NCI-H2196 treated with DMSO at 0.1 percent for 48 hours (cell line): ENCODE results near the gene IMPACT.

Experiments used
- DNase-seq: peaks from one replicate; lab custom pipeline; 2025; ENCODE audit not compliant: unreplicated experiment; lab: John Stamatoyannopoulos, UW

IMPACT gene

DNA sequence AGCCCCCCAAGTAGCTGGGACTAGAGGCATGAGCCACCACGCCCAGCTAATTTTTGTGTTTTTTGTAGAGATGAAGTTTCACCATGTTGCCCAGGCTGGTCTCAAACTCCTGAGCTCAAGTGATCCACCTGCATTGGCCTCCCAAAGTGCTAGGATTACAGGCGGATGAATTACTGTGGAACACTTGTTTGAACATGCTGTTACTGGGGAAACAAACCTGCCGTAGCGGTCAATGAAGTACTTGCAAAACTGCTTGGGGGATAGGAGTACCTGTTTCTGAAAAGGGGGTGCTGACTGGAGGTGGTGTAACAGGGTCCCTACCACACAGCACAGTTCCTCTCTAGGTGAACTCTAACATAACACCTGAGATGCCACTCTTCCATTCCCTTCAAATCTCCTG, 5.9 kb upstream of the IMPACT start:
- DNase-seq: no peak

DNA sequence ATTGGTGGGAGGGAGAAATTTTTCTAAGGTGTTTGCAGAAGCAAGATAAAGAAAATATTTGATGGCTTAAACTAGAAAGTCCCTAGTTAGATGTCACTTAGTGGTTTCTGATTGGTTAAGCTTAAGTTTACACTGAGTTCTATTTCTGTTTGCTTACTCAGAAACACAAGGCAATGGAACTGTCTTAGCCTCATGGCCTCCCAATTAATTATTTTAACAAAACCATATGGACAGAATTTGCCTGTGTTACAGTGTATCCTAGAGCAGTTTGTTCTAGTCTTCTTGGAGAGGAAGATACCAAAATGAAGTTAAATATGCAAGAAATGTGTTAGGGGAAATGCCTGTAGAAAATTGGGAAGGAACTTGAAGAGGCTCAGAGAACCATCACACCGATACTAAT, 4.6 kb upstream of the IMPACT start:
- DNase-seq: no peak

DNA sequence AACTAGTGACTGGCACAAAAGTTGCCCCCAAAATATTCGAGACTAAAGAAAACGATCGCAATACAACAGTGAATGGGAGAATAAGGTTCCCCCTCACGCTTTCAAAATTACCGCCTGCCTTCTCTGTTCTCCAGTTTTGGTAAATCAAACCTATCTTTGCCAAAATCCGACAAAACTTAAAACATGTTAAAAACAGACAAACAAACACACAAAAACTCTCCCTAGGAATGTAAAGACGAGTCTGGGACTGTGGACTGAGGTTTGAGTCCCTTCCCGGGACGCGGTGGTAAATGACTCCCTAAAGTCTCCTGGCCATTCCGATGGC, 435 bp upstream of the IMPACT start:
- no peak for DNase-seq

DNA sequence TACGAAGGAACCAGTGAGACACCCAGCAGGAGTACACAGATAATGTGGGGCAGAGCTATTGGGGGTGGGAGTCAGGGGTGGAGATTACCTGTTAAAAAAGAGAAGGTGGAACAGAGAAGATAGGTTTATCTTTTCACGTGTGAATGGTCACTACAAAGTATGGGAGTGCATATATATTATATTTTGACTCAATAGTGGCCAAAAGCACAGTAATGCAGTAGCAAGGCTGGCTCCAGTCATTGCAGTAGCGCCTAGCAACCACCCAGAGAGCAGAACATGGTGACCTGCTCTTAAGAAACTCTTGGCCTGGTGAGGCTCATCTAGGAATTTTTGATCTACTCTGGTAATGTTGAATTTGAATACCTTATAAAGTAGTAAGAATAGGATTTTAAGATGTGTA, 1.0 kb downstream of the IMPACT start:
- no peak for DNase-seq

DNA sequence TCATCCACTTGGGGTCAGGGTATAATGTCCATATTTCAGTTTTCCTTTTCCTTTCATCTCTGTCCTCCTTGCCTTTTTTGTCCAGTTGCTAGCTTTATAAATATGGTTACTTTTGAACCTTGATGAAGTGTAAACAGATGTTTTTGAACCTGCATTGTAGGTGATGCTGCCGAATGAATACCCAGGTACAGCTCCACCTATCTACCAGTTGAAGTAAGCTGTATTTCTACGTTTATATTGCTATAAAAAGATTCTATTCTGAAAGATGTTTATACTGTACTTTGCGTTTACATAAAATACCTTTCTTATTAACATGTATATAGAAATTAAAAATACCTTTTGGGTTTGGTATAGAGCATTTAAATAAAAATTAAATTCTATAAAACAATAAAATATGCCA, 2.2 kb downstream of the IMPACT start:
- DNase-seq: no peak

DNA sequence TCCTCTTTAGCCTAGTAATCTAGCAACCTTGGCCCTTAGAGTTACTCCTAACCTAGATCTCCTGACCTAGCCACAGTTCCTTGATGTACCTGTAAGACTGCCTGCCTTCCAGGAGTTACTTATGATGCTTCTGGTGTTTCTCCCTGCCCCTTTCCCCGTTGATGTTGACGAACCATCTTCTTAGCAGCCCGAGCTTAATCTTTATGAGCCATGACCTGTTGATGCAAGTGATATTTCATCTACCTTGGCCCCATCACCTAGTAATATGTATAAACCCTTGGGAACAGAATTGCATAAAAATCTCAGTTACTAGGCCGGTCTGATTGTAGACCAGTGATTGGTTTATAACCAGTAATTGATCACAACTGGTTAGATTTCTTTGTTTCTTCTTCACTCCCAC, 2.7 kb downstream of the IMPACT start:
- DNase-seq: no peak

DNA sequence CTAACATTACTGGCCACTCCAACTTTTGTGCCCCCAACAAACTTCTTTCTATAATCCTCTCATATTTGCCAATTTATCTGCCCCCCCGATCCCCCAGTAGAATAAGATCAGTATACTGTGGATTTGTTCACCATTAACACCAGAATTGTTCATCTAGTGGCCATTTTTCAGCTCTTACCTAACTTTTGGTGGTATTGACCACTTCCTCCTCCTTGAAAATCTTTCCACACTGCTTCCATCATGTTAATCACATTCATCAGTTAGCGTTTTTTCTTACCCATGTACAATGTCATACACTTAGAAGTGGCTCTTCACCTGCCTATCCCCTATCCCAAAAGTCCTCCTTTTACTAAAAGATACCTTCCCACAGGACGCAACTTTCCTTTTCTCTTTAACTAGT, 6.1 kb downstream of the IMPACT start:
- DNase-seq: no peak

DNA sequence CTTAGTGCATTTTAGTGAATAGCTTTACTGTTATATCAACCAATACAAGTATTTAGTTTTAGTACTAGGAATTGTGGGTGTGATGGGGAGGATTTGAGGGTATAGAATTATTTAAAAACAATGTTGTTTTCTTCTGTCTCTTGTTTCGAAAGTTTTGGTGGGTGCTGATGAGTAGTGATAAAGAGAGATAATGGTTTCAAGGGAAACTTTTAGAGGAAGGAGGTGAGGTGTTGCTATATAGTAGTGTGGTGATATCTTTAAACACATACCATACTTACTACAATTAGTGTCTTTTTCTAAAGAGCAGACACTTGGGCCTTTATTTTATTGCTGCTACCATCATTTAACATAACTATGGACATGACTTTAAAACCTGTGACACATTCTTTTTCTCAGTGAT, 10.5 kb downstream of the IMPACT start:
- DNase-seq: no peak

DNA sequence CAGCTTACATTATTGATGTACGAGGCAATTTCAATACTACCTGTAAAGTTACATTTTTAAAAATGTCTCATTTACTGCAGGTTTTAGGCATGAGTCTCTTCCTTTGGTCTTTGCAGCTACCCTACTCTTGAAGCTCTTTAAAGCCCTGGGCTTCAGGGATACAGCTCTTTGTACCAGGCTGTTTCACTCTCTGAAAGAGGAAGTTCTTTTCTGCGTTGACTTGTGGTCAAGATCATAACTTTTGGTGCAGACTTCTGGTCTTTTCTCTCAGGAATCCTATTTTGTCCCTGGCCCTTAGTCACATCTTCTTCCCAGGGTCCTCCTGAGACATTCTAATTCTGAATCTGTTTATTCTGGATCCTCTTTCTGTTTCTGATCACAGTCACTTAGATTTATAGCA, 17.4 kb downstream of the IMPACT start:
- no peak for DNase-seq

DNA sequence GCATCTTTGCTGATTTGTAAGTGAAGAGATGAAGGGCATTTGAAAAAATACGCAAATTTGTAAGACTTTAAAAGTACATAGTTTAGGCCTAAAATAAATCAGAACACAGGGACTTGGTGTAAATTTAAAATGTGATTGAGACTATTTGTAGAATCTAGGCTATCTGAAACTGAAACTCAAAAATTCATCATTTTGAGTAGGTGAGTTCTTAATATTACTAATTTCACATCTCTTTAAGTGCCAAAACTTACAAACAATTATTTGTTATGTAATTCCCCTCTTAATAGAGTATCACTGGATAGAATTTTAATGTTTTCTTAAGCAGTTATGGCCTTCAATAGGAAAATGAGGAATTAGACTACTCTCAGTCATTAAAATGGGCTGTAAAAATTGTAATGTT, 20.0 kb downstream of the IMPACT start:
- no peak for DNase-seq

DNA sequence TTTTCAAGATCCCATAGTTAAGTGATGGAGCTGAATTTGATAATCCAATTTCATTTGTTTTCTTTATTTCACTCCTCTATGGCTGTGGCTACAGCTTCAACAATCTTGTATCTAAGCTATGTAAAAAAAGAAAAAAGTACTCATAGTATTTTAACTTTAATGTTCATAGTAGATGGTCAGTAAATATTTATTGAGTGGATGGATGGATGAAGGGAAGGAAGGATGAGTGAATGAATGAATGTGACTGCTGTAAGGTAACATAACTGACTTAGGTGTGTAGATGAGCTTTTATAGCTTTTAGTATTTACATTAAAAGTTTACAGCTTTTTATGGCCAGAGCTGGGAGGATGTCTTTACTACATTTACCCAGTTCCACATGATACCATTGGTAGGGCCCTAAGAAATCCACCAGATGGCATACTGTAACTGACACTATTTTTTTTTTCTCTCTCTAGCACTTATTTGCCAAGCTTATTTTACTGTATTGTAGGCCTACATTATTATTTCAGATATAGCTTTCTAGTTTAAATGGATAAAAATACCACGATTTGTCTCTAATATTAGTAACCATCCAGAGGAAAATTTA, 20.6 kb downstream of the IMPACT start:
- DNase-seq: no peak

DNA sequence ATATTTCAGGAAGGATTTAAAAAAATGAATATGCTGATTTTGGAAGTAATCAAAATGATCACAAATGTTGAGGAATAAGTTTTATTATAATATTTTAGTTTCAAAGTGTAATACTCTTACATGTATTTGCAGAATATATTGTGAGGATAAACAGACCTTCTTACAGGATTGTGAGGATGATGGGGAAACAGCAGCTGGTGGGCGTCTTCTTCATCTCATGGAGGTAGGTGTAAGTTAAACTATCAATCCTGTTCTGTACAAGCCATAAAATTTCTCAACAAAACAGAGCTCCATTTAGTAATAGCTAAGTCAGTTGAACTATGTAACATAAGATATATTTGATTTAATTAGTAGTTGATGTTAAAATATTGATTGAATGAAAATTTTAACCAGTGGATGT, 21.5 kb downstream of the IMPACT start:
- no peak for DNase-seq

DNA sequence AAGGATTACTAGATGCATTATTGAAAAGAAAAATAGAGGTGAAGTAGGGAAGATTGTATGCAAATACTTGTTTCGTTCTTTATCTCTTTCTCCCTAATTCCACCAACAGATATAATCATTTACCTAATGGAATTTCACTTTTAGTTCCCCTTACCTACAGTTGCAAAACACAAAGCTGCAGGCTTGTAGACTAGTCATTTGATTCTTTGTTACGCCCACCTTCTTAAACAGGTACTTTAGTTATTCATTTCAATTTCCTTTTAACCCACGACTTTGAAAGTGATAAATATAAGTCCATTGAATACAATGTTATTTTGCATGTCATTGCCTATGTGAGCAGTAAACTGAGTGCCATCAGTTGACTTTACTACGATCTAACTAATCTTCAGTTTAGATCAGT, 30.1 kb downstream of the IMPACT start:
- no peak for DNase-seq

DNA sequence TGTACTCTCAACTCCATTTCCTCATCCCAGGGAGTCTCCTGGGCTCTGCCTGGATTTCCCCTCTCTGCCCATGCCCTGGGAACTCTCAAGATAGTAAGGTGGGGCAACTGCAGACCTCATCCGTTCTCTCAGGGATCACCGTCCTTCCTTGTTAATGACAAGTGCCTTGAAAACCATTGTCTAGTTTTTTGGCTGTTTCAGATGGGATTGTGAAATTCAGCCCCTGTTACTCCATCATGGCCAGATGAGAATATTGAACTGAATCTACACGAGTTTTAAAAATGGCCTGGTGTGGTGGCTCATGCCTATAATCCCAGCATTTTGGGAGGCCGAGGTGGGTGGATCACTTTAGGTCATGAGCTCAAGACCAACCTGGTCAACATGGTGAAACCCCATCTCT, 33.3 kb downstream of the IMPACT start:
- DNase-seq: no peak

DNA sequence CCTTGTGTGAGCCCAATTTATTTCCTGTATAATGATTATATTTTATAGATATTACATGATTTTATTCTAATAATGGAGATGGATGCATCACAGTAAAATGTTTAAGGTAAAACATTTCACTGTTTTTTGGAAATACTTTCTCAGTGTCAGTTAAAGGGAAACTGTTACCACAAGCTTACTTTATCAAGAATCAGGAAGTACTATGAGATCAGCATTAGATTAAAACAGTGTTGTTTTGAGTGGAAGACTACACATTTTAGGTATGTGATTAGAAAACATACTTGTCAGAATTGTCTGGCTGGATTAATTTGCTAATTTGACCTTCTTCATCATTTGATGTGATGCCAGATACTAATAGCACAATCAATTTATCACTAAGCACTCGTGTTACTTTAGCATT, 33.9 kb downstream of the IMPACT start, which contains the start of gene HRH4:
Gene HRH4, plus strand, starts transcription at position 250 of the 400 bp plus-strand sequence. Its CDS starts 92 bp downstream, at position 342.
- DNase-seq: no peak

DNA sequence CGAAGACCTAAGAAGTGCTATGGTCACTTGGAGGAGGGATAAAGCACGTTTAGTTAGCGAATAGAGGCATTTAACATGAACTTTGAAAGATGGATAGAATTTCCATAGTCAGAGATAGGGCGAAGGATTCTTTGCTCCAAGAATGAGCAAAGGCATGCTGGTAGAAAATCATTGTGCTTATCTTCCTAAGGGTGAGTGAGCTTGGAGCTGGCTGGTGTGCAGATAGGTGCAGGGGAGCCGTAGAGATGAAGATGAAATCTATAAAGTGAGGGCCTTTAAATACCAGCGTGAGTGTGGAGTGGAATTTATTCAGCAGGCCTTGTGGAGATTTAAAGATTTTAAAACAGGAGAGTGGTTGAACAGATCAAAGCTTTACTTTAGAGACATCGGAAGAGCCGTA, 35.5 kb downstream of the IMPACT start:
- DNase-seq: no peak

DNA sequence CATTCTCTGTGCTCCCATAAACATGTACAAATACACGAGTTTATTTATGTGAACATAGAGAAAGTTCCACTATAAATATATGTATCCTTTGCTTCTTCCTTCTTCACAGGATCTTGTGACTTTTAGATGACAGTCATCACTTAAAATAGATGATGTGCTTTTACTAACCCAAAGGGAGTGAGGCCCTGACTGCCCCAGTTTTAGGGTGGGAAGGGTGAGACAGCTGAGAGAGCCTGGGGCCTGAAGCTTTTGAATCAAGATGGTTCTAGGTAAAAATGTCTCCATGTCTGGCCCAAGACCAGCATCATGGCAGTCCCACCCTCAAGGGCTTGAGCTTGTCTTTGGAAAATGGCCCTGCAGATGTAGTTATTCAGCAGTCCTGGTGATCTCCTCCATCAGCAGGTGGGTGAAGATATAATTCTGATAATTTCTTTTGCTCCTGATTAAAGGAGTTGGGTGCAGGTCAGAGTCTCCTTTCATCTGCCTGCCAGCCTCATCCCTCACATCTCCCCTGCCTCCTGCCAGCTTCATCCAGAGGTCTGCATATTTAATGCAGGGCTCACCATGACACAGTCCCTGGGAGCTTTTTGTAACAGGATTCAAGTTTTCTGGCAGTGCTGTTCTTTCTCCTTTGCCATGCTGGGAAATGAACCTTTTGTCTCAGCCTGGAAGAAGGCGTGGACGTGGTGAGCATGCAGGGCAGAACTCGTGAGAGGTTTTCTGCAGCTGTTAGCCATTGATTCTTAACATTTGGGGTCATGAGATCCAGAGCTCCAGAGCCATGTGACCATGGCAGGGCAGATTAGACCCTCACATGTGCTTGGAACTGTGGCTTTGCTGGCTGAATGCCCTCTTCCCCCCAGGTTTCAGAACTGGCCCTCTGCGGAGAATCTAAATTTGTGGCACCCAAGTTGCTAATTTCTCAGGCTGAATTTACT, 36.6 kb downstream of the IMPACT start:
- DNase-seq: no peak

DNA sequence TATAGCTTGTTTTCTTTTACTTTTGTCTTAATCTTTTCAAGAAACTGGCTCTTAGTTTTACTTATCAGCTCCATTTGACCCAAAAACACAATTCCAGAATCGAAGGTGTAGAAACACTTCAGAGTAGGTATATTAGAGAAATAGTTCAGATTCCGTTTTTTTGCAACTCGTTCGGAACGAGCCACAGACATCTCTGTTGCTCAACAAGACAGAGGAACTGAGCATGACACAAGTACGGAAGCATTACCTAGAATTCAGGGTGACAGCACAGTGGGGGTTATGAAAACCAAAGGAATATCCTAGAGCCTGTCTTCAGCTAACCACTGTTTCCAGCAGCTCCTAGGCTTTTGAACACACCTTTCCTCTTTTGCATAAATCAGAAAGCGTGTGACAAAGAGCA, 39.0 kb downstream of the IMPACT start:
- no peak for DNase-seq

DNA sequence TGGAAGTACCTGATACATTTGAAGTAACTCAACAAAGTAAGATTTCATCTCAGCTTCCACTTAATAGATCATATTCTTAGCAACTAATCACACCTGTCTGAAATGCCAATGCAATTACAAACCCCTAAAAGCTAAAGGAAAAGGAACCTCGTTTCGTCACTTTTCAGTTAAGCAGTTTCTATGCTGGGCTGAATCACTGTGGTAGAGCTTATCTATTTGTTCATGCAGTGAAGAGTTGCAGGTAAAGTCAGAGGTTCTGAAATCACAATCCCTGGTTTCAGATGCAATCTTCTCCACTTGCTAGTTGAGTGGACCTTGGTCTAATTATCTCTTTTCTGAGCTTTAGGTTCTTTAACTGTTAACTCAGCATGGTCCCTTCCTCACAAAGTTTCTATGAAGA, 40.3 kb downstream of the IMPACT start:
- DNase-seq: no peak

DNA sequence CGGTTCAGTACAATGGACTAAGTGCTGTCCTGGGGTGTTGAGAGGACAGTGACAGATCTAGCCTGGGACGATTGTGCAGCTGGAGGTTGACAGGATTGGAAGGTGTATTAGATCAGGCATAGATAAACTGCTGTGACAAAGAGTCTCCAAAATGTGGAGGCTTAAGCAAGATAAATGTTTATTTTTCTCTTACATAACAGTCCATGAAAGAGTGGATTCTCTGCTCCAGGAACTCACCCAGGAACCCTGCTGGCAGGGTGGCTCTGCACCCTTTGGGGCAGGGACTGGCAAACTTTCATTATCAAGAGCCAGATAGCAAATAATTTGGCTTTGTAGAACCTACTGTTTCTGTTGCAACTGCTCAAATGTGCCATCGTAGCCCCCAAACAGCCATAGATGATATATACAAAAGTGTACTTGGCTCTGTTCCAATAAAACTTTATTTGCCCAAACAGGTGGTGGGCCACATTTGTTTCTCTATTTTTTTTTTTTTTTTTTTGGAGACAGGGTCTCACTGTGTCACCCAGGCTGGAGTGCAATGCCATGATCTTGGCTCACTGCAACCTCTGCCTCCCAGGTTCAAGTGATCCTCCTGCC, 43.6 kb downstream of the IMPACT start:
- no peak for DNase-seq

DNA sequence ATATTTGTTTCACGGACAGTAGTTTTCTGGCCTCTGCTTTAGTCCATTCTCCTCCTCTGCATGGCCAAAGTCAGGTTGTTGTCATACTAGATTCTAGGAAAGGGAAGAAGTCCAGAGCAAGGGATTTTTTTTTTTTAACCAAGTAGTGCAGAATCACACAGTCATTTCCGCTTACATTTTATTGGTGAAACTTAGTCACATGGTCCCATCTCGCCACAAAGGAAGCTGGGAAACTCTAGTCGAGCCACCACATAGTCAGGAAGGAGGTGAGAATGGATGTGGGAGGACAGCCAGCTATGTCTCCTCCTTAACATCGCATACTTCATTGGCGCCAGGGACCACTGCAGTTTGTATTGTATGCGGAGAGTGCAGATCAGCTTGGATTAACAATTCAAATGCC, 44.3 kb downstream of the IMPACT start:
- no peak for DNase-seq

DNA sequence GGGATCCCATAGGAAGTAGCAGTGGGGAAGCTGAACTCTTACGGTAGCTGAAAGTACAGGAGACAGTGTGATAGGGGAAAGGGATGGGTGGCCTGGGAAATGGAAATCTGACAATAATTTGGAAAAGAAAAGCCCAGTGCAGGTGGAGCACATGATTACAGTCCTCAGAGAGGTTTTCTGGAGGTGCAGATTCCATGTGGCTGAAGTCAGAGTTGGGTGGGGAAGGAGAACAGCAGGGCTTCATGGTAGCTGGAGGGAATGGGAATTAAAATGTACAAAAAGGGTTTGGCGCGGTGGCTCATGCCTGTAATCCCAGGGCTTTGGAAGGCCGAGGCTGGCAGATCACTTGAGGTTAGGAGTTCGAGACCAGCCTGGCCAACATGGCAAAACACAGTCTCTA, 46.1 kb downstream of the IMPACT start:
- no peak for DNase-seq
